Measurements from ENCODE around the gene MARCHF2. TPM values are rescaled to one million over a fixed set of nuclear protein-coding genes. Genes with fewer than 3 reads are reported as not detected.
"Not testable (repeated sequence)": the region's sequence is repeated elsewhere in the genome, so short reads cannot be mapped to it uniquely, and the experiment has no call there.

The MARCHF2 gene
- total and polyA plus RNA-seq, 2 donors (not counting 3 experiments of a cell fraction or from before 2014, with no cell fraction given), result 43.5 to 91.9 TPM

- H3K4me1 ChIP-seq (ENCODE audit: control insufficient read depth, extremely low read depth, insufficient read depth, low read length); H3K4me3 ChIP-seq (replicated peaks in 1 of 3; ENCODE audit: insufficient read depth in 1 of 3, low read depth in 1 of 3, low read length in 3 of 3); BruUV-seq (replicated peaks); H4K20me1 ChIP-seq (replicated peaks; ENCODE audit: control insufficient read depth, extremely low read depth, insufficient read depth, low read length); H3K4me2 ChIP-seq (ENCODE audit: insufficient read depth, low read length); intact Hi-C loops (cut with micrococcal nuclease); H3K9me1 ChIP-seq (replicated peaks; ENCODE audit: control insufficient read depth, extremely low read depth, insufficient read depth, low read length); dilution Hi-C loops (cut with MboI; ENCODE audit: extremely low pct_ligation_motif_present, low sequenced_read_pairs); H3K27ac ChIP-seq (ENCODE audit: insufficient read depth, low read depth, low read length); H3K27me3 ChIP-seq (ENCODE audit: control insufficient read depth in 2 of 2, insufficient read depth in 2 of 2, low read length in 2 of 2); H2AFZ ChIP-seq (ENCODE audit: low read depth, low read length); H3K9me3 ChIP-seq (replicated peaks; ENCODE audit: control insufficient read depth, insufficient read depth, low read length); H3K79me2 ChIP-seq (ENCODE audit: control insufficient read depth, insufficient read depth, low read length); H3K9ac ChIP-seq (replicated peaks; ENCODE audit: extremely low read depth, insufficient read depth, low read length); FAIRE-seq; DNase-seq (ENCODE audit: low read depth, low spot score); POLR2A ChIA-PET: not testable (repeated sequence)
- CTCF ChIA-PET, result interaction anchor here (1.4 kb wide), 1 partner anchor 9 kb away, joined by 5 read pairs; no protein-coding TSS in a partner anchor
- peaks cover 0 to 13% of the 10 kb centered on the region in 2 experiments for H3K36me3 ChIP-seq (ENCODE audit: control insufficient read depth in 2 of 2, extremely low read depth in 1 of 2, insufficient read depth in 2 of 2, low read length in 2 of 2)
These were observed 36.6 kb upstream of the MARCHF2 start for GRCh38 chr19:8376373-8376974.

- H3K27ac ChIP-seq (ENCODE audit: insufficient read depth, low read depth, low read length), result no peak overlapping the region
- ChIA-PET CTCF (interaction anchor here (0.7 to 1.8 kb wide), 5 partner anchors 10 to 42 kb away, joined by 3 to 6 read pairs (median 5); no protein-coding TSS in a partner anchor), POLR2A (interaction anchor here (0.7 kb wide), 1 partner anchor 22 kb away, joined by 7 read pairs; no protein-coding TSS in a partner anchor)
- no peaks in the 10 kb centered on the region for H3K27me3 ChIP-seq (ENCODE audit: control insufficient read depth in 2 of 2, insufficient read depth in 2 of 2, low read length in 2 of 2)
- dilution Hi-C loops (cut with MboI; ENCODE audit: extremely low pct_ligation_motif_present, low sequenced_read_pairs) (no loop called here), intact Hi-C loops (cut with micrococcal nuclease) (no loop called here)
- BruUV-seq (replicated peaks), result no TSS peak
- peaks cover 0 to 12% of the 10 kb centered on the region in 2 experiments for H3K36me3 ChIP-seq (ENCODE audit: control insufficient read depth in 2 of 2, extremely low read depth in 1 of 2, insufficient read depth in 2 of 2, low read length in 2 of 2)
- no peak overlapping the region for H3K4me2 ChIP-seq (ENCODE audit: insufficient read depth, low read length)
- H3K9me1 ChIP-seq (replicated peaks; ENCODE audit: control insufficient read depth, extremely low read depth, insufficient read depth, low read length), result no peaks in the 10 kb centered on the region
- no peaks in the 10 kb centered on the region for H4K20me1 ChIP-seq (replicated peaks; ENCODE audit: control insufficient read depth, extremely low read depth, insufficient read depth, low read length)
- no peak for FAIRE-seq
- no peak for DNase-seq (ENCODE audit: low read depth, low spot score)
- TF ChIP-seq FOS (IDR thresholded peaks at IDR 0.05; ENCODE audit: borderline replicate concordance, insufficient read depth, low read length) (no peak), MAX (IDR thresholded peaks at IDR 0.05; ENCODE audit: insufficient read depth, insufficient read length) (no peak), GATA2 (IDR thresholded peaks at IDR 0.05; ENCODE audit: insufficient read depth, insufficient read length, low read depth, low read length) (no peak), POLR2A (IDR thresholded peaks at IDR 0.05; ENCODE audit: low read depth, low read length) (no peak), JUN (IDR thresholded peaks at IDR 0.05; ENCODE audit: borderline replicate concordance, insufficient read depth, insufficient read length, low read depth) (no peak), CTCF (IDR thresholded peaks at IDR 0.05; ENCODE audit: extremely low read depth in 1 of 2, insufficient read depth in 1 of 2, low read depth in 1 of 2, low read length in 2 of 2) (no peak), MYC (IDR thresholded peaks at IDR 0.05; ENCODE audit: low read depth, low read length) (no peak)
- H3K79me2 ChIP-seq (ENCODE audit: control insufficient read depth, insufficient read depth, low read length), result no peaks in the 10 kb centered on the region
- no peaks in the 10 kb centered on the region for H3K4me1 ChIP-seq (ENCODE audit: control insufficient read depth, extremely low read depth, insufficient read depth, low read length)
- no peak overlapping the region for H3K4me3 ChIP-seq (replicated peaks in 1 of 3; ENCODE audit: insufficient read depth in 1 of 3, low read depth in 1 of 3, low read length in 3 of 3)
- no peak overlapping the region for H3K9ac ChIP-seq (replicated peaks; ENCODE audit: extremely low read depth, insufficient read depth, low read length)
- no peaks in the 10 kb centered on the region for H3K9me3 ChIP-seq (replicated peaks; ENCODE audit: control insufficient read depth, insufficient read depth, low read length)
- no peak overlapping the region for H2AFZ ChIP-seq (ENCODE audit: low read depth, low read length)
These were observed 35.5 kb upstream of the MARCHF2 start for GRCh38 chr19:8377598-8377997.

GRCh38 chr19:8379156-8379891, 33.8 kb upstream of the MARCHF2 start:
- H3K9me3 ChIP-seq (replicated peaks; ENCODE audit: control insufficient read depth, insufficient read depth, low read length); H3K27ac ChIP-seq (ENCODE audit: insufficient read depth, low read depth, low read length); H3K79me2 ChIP-seq (ENCODE audit: control insufficient read depth, insufficient read depth, low read length); H3K9me1 ChIP-seq (replicated peaks; ENCODE audit: control insufficient read depth, extremely low read depth, insufficient read depth, low read length); FAIRE-seq; H3K4me3 ChIP-seq (replicated peaks in 1 of 3; ENCODE audit: insufficient read depth in 1 of 3, low read depth in 1 of 3, low read length in 3 of 3); POLR2A ChIA-PET; H3K4me1 ChIP-seq (ENCODE audit: control insufficient read depth, extremely low read depth, insufficient read depth, low read length); H3K4me2 ChIP-seq (ENCODE audit: insufficient read depth, low read length); BruUV-seq (replicated peaks); DNase-seq (ENCODE audit: low read depth, low spot score); H2AFZ ChIP-seq (ENCODE audit: low read depth, low read length); dilution Hi-C loops (cut with MboI; ENCODE audit: extremely low pct_ligation_motif_present, low sequenced_read_pairs); H4K20me1 ChIP-seq (replicated peaks; ENCODE audit: control insufficient read depth, extremely low read depth, insufficient read depth, low read length); H3K36me3 ChIP-seq (ENCODE audit: control insufficient read depth in 2 of 2, extremely low read depth in 1 of 2, insufficient read depth in 2 of 2, low read length in 2 of 2); H3K9ac ChIP-seq (replicated peaks; ENCODE audit: extremely low read depth, insufficient read depth, low read length); intact Hi-C loops (cut with micrococcal nuclease); H3K27me3 ChIP-seq (ENCODE audit: control insufficient read depth in 2 of 2, insufficient read depth in 2 of 2, low read length in 2 of 2): not testable (repeated sequence)
- CTCF ChIA-PET, result interaction anchor here (1.1 to 1.8 kb wide), 4 partner anchors 12 to 34 kb away, joined by 3 to 6 read pairs (median 4); partner anchors contain the start of genes ANGPTL4 and MARCHF2
